Mucosa of descending colon (tissue), 3 donors: ENCODE data around the gene GLI3. TPM values are rescaled to one million over a fixed set of nuclear protein-coding genes. Genes with fewer than 3 reads are reported as not detected.

Source experiments
- ATAC-seq: fragments of 200-7000 bp; cut with Tn5 transposase; one replicate; pipeline ENCODE4 v1.9.1; 2020; ENCODE audit warnings: mild to moderate bottlenecking, moderate library complexity
- DNase-seq, 3 donors: peaks; one replicate each; pipeline ENCODE4 v3.0.0-alpha.2; 2020
- H3K36me3 ChIP-seq: fragments of 200-600 bp; one replicate; pipeline ENCODE4 v1.8.0; 2021; ENCODE audit warnings: low read depth, mild to moderate bottlenecking
- H3K4me1 ChIP-seq: fragments of 200-600 bp; one replicate; pipeline ENCODE4 v1.8.0; 2021; ENCODE audit warnings: low read depth, mild to moderate bottlenecking
- H3K4me3 ChIP-seq: fragments of 200-600 bp; one replicate; pipeline ENCODE4 v1.8.0; 2021; ENCODE audit warnings: mild to moderate bottlenecking
- H3K9me3 ChIP-seq: fragments of 200-600 bp; one replicate; pipeline ENCODE4 v1.8.0; 2021; ENCODE audit warnings: mild to moderate bottlenecking
- CTCF ChIP-seq: fragments of 200-600 bp; IDR thresholded peaks from one replicate; pipeline ENCODE4 v1.8.0; 2022; ENCODE audit warnings: antibody characterized with exemption, mild to moderate bottlenecking
- intact Hi-C, 2 donors: fragments of 100-400 bp; cut with DNase I in 1 of 2; cut with micrococcal nuclease in 1 of 2; formaldehyde crosslinking; loops; one replicate each; pipeline versions ENCODE4 v1.11.0 to v1.11.1; 2022; cut with DNase I, micrococcal nuclease
- total RNA-seq, 3 donors: library from RNA; stranded (reverse); fragmentation: NEBNext Ultra II Directional in 2 of 3; extraction: Animal tissue kit (Norgen Biotek cat#: 25700) in 2 of 3; gene quantifications; one replicate each; pipeline versions ENCODE4 v1.2.1 to v1.2.4, GENCODE V29; 2021 to 2023
- donor health status: DM: no; HTN: no; CAD: no; lungs with moderate emphysema.
- donor health status: DM: no; HTN: no; CAD: no.
- donor health status: DM: no; HTN: yes; CAD: no.

Gene GLI3
- total RNA-seq, 3 donors from 2014 or later, result 3.0 to 56.3 (median 8.8) TPM

- Histone ChIP-seq H3K36me3 (no peaks in the 10 kb centered on the region), H3K9me3 (no peaks in the 10 kb centered on the region), H3K4me1 (no peaks in the 10 kb centered on the region), H3K4me3 (no peak overlapping the region)
- intact Hi-C loops, result no loop called here
- ATAC-seq (no peak), DNase-seq (no peak)
- no peak for TF ChIP-seq CTCF
Observed at GRCh38 chr7:42226354-42226941, 10.6 kb downstream of the GLI3 start.

- Histone ChIP-seq H3K4me3 (no peak overlapping the region), H3K36me3 (no peaks in the 10 kb centered on the region), H3K4me1 (no peaks in the 10 kb centered on the region), H3K9me3 (no peaks in the 10 kb centered on the region)
- DNase-seq (no peak), ATAC-seq (no peak)
- no peak for TF ChIP-seq CTCF
- intact Hi-C loops, result no loop called here
Observed at GRCh38 chr7:42224391-42225003, 12.5 kb downstream of the GLI3 start.

GRCh38 chr7:42222891-42223290 lies 14.1 kb downstream of the GLI3 start:
- Histone ChIP-seq H3K36me3 (no peaks in the 10 kb centered on the region), H3K4me1 (no peaks in the 10 kb centered on the region), H3K4me3 (no peak overlapping the region), H3K9me3 (no peaks in the 10 kb centered on the region)
- DNase-seq, result no peak
- intact Hi-C loops, result no loop called here
- no peak for ATAC-seq
- no peak for TF ChIP-seq CTCF

- Histone ChIP-seq H3K4me3 (no peak overlapping the region), H3K9me3 (no peaks in the 10 kb centered on the region), H3K4me1 (no peaks in the 10 kb centered on the region), H3K36me3 (no peaks in the 10 kb centered on the region)
- TF ChIP-seq CTCF, result no peak
- DNase-seq, result no peak
- intact Hi-C loops, result no loop called here
- no peak for ATAC-seq
Observed at GRCh38 chr7:42222125-42222524, 14.9 kb downstream of the GLI3 start.

GRCh38 chr7:42221304-42221703 lies 15.7 kb downstream of the GLI3 start:
- H3K4me3 ChIP-seq, result no peak overlapping the region
- no peak for TF ChIP-seq CTCF
- no peaks in the 10 kb centered on the region for H3K4me1 ChIP-seq
- H3K36me3 ChIP-seq, result no peaks in the 10 kb centered on the region
- ATAC-seq (no peak), DNase-seq (no peak)
- intact Hi-C loops, result no loop called here
- H3K9me3 ChIP-seq, result no peaks in the 10 kb centered on the region
